Measurements from ENCODE around the gene GHRL. TPM values are rescaled to one million over a fixed set of nuclear protein-coding genes. Genes with fewer than 3 reads are reported as not detected.

GHRL gene
- total RNA-seq, 1 donor from 2014 or later: 0.59 TPM

DNA sequence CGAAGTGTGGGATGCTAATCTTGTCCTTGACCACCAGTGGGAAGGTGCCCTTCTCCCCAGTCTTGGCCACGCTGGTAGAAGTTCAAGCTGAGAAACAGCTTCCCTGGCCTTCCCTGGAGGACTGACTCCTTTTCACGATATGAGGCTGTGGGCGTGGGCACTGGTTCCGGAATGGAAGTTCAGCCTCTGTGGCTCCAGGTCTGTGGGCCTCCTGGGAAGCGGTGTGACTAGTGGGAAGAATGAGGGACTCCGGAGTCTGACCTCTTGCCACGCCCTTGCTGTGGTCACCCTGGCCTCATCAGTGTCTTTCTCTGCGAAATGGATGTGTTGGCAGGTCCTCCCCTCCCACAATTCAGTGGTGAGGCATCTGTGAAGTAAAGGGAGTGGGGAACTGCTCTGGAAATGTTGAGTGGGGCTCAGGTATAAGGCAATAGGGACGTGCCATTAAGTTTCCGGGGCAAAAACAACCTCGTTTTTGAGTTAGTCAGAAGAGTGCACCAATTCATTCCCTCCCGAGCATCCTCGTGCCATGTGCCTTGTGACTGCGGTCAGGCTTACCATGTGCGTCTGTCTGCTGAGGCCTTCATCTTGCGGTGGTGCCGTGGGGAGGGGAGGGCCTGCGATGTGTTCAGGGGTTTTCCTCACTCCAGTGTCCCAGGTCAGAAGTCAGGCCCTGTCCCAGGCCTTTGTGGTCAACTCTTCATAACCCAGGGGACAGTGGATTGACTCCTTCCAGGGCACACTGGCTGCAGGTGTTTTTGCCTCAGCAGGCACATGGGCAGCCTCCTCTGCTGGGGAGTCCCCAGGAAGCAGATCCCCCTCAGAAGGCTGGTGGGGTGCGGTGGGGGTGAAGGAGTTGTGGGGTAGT lies 40.0 kb upstream of the GHRL start:
- peaks cover 50% of the 10 kb centered on the region for H3K27me3 Mint-ChIP-seq (ENCODE audit: unreplicated experiment)
- H3K4me1 Mint-ChIP-seq (ENCODE audit: unreplicated experiment): no peaks in the 10 kb centered on the region
- DNase-seq (ENCODE audit: extremely low spot score, unreplicated experiment): no peak
- no peaks in the 10 kb centered on the region for H3K9me3 Mint-ChIP-seq (ENCODE audit: unreplicated experiment)
- no peak overlapping the region for H3K27ac Mint-ChIP-seq (ENCODE audit: unreplicated experiment)
- H3K4me3 Mint-ChIP-seq (ENCODE audit: unreplicated experiment): no peak overlapping the region
- TF ChIP-seq, protein P1, sequence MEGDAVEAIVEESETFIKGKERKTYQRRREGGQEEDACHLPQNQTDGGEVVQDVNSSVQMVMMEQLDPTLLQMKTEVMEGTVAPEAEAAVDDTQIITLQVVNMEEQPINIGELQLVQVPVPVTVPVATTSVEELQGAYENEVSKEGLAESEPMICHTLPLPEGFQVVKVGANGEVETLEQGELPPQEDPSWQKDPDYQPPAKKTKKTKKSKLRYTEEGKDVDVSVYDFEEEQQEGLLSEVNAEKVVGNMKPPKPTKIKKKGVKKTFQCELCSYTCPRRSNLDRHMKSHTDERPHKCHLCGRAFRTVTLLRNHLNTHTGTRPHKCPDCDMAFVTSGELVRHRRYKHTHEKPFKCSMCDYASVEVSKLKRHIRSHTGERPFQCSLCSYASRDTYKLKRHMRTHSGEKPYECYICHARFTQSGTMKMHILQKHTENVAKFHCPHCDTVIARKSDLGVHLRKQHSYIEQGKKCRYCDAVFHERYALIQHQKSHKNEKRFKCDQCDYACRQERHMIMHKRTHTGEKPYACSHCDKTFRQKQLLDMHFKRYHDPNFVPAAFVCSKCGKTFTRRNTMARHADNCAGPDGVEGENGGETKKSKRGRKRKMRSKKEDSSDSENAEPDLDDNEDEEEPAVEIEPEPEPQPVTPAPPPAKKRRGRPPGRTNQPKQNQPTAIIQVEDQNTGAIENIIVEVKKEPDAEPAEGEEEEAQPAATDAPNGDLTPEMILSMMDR (IDR thresholded peaks at IDR 0.05): no peak
- H3K36me3 Mint-ChIP-seq (ENCODE audit: unreplicated experiment): no peaks in the 10 kb centered on the region

DNA sequence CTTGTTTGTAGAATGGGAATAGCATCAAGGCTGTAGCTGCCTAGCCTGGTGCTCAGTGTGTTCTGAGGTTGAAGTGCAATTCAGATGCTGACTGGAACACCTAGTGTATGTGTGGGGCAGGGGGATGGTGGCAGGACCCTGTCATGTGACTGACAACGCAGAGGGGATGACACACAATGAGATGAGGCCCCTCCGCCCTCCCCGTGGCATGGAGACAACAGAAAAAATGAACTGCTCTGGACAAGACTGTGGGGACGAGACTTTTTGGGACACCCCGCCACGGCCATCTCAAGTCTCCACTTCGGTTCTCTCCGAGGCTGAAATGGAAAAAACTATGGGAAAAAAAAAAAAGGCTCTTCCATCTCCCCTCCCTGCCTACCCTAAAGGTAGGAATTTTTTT lies 38.6 kb upstream of the GHRL start:
- Mint-ChIP-seq H3K4me1 (ENCODE audit: unreplicated experiment) (no peaks in the 10 kb centered on the region), H3K36me3 (ENCODE audit: unreplicated experiment) (no peaks in the 10 kb centered on the region), H3K4me3 (ENCODE audit: unreplicated experiment) (no peak overlapping the region), H3K9me3 (ENCODE audit: unreplicated experiment) (no peaks in the 10 kb centered on the region), H3K27ac (ENCODE audit: unreplicated experiment) (no peak overlapping the region), H3K27me3 (ENCODE audit: unreplicated experiment) (peaks cover 64% of the 10 kb centered on the region)
- TF ChIP-seq, protein P1 (IDR thresholded peaks at IDR 0.05): no peak
- DNase-seq (ENCODE audit: extremely low spot score, unreplicated experiment): no peak

DNA sequence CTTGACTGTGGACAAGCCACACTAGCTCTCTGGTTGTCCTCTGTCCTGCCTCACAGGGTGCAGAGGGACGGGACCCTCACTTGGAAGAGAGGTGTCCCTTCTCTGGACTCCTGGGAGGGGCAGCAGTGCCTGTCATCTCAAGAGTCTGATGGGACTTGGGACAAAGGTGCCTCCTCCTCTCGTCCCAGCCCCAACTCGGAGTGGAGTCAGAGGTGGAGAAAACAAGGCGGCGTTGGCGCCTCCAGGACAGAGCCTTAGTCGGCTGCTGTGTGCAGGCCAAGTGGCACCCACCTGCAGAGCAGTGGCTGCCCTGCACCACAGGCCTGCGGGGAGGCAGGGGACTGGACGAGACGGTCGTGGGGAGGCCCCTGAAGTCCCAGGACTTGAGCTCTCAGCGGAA lies 37.6 kb upstream of the GHRL start:
- H3K27me3 Mint-ChIP-seq (ENCODE audit: unreplicated experiment): peaks cover 74% of the 10 kb centered on the region
- H3K36me3 Mint-ChIP-seq (ENCODE audit: unreplicated experiment): no peaks in the 10 kb centered on the region

DNA sequence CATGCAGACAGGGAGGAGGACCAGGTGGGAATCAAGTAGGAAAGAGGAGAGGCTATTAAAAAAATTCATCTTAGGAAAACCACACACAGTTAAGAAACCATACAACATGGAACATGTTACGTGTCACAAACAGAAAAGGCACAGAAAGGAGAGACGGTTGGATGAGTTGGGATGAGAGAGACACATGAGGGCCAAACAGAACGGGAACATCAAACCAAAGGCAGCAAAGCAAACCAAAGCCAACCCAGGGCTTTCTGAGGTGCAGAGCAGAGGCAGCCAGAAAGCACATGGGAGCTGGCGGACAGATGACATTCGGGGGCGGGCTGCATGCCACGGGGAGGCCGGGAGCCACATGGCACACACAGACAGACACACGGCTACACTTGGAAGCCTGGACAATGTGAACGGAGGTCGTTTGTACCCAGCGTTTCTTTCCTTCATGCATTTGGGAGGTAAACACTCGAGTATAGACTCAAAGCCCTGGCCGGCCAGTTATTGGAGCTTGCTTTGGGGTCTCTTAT lies 36.8 kb upstream of the GHRL start:
- H3K27me3 Mint-ChIP-seq (ENCODE audit: unreplicated experiment): peaks cover 81% of the 10 kb centered on the region
- no peaks in the 10 kb centered on the region for H3K9me3 Mint-ChIP-seq (ENCODE audit: unreplicated experiment)

More for the DNA sequence above, 37.6 kb upstream of the GHRL start:
- H3K9me3 Mint-ChIP-seq (ENCODE audit: unreplicated experiment): no peaks in the 10 kb centered on the region
- DNase-seq (ENCODE audit: extremely low spot score, unreplicated experiment): no peak
- H3K4me1 Mint-ChIP-seq (ENCODE audit: unreplicated experiment): no peaks in the 10 kb centered on the region
- H3K27ac Mint-ChIP-seq (ENCODE audit: unreplicated experiment): no peak overlapping the region
- H3K4me3 Mint-ChIP-seq (ENCODE audit: unreplicated experiment): no peak overlapping the region
- TF ChIP-seq, protein P1 (IDR thresholded peaks at IDR 0.05): no peak

More for the DNA sequence above, 36.8 kb upstream of the GHRL start:
- no peaks in the 10 kb centered on the region for H3K4me1 Mint-ChIP-seq (ENCODE audit: unreplicated experiment)
- DNase-seq (ENCODE audit: extremely low spot score, unreplicated experiment): no peak
- no peak overlapping the region for H3K4me3 Mint-ChIP-seq (ENCODE audit: unreplicated experiment)
- no peaks in the 10 kb centered on the region for H3K36me3 Mint-ChIP-seq (ENCODE audit: unreplicated experiment)
- H3K27ac Mint-ChIP-seq (ENCODE audit: unreplicated experiment): no peak overlapping the region
- TF ChIP-seq, protein P1 (IDR thresholded peaks at IDR 0.05): no peak
